Measurements from ENCODE around the gene CD244.

Gene CD244

GRCh38 chr1:160821627-160822026 is 41.1 kb downstream of the CD244 start:
- TF ChIP-seq ZFX (IDR thresholded peaks at IDR 0.05; ENCODE audit: borderline replicate concordance) = no peak
- TF ChIP-seq CTCF (IDR thresholded peaks at IDR 0.05) = peak; percentile 79
- no peak overlapping the region for H3K27ac ChIP-seq

- H3K27ac ChIP-seq = no peak overlapping the region
- TF ChIP-seq ZFX (IDR thresholded peaks at IDR 0.05; ENCODE audit: borderline replicate concordance) = no peak
- no peak for TF ChIP-seq CTCF (IDR thresholded peaks at IDR 0.05)
Measured at GRCh38 chr1:160819186-160819585, 43.5 kb downstream of the CD244 start.

GRCh38 chr1:160818207-160818937 is 44.3 kb downstream of the CD244 start:
- H3K27ac ChIP-seq = no peak overlapping the region
- no peak for TF ChIP-seq CTCF (IDR thresholded peaks at IDR 0.05)
- TF ChIP-seq ZFX (IDR thresholded peaks at IDR 0.05; ENCODE audit: borderline replicate concordance) = no peak

GRCh38 chr1:160814856-160815255 is 47.8 kb downstream of the CD244 start:
- H3K27ac ChIP-seq = no peak overlapping the region
- TF ChIP-seq CTCF (IDR thresholded peaks at IDR 0.05) = no peak
- no peak for TF ChIP-seq ZFX (IDR thresholded peaks at IDR 0.05; ENCODE audit: borderline replicate concordance)

- TF ChIP-seq ZFX (IDR thresholded peaks at IDR 0.05; ENCODE audit: borderline replicate concordance) (no peak), CTCF (IDR thresholded peaks at IDR 0.05) (no peak)
- no peak overlapping the region for H3K27ac ChIP-seq
Measured at GRCh38 chr1:160814316-160814715, 48.4 kb downstream of the CD244 start.

- TF ChIP-seq CTCF (IDR thresholded peaks at IDR 0.05) (no peak), ZFX (IDR thresholded peaks at IDR 0.05; ENCODE audit: borderline replicate concordance) (no peak)
- no peak overlapping the region for H3K27ac ChIP-seq
Measured at GRCh38 chr1:160813215-160813614, 49.5 kb downstream of the CD244 start.

GRCh38 chr1:160811147-160811546 is 51.5 kb downstream of the CD244 start:
- H3K27ac ChIP-seq = no peak overlapping the region
- TF ChIP-seq CTCF (IDR thresholded peaks at IDR 0.05) (no peak), ZFX (IDR thresholded peaks at IDR 0.05; ENCODE audit: borderline replicate concordance) (no peak)

Data from 22Rv1 (cell line).